Chondrocyte (in vitro differentiated cells): ENCODE measurements around the gene SPOCK1. TPM values are rescaled to one million over a fixed set of nuclear protein-coding genes. Genes with fewer than 3 reads are reported as not detected.

Experiments
- DNase-seq: peaks from one replicate; pipeline ENCODE4 v3.0.0; 2021; ENCODE audit warnings: mixed read lengths, low spot score
- H3K27ac Mint-ChIP-seq: one replicate; pipeline ENCODE4 v1.8.0; 2021; ENCODE audit warnings: mild to moderate bottlenecking, moderate library complexity, mixed read lengths; ENCODE audit not compliant: unreplicated experiment
- H3K27me3 Mint-ChIP-seq: 2 replicates; pipeline ENCODE4 v1.8.0; 2021; ENCODE audit warnings: low read depth, mixed read lengths
- H3K36me3 Mint-ChIP-seq: 2 replicates; pipeline ENCODE4 v1.8.0; 2021; ENCODE audit warnings: low read depth, mixed read lengths
- H3K4me1 Mint-ChIP-seq: 2 replicates; pipeline ENCODE4 v1.8.0; 2021; ENCODE audit warnings: low read depth, mild to moderate bottlenecking, mixed read lengths
- H3K4me3 Mint-ChIP-seq: one replicate; pipeline ENCODE4 v1.8.0; 2021; ENCODE audit warnings: mild to moderate bottlenecking, moderate library complexity, mixed read lengths; ENCODE audit not compliant: unreplicated experiment
- H3K9me3 Mint-ChIP-seq: 2 replicates; pipeline ENCODE4 v1.8.0; 2021; ENCODE audit warnings: low read depth, mixed read lengths
- total RNA-seq: library from RNA; stranded (reverse); gene quantifications from 3 replicates; pipeline ENCODE4 v1.2.1, GENCODE V29; 2021
- TF ChIP-seq, protein P1 (sequence below): fragments of 200-600 bp; sonication (generic); IDR thresholded peaks from 2 replicates; pipeline ENCODE4 v1.5.0; 2021; ENCODE audit warnings: antibody characterized with exemption, mild to moderate bottlenecking, moderate library complexity

Gene SPOCK1
- total RNA-seq, 1 donor from 2014 or later: 127 TPM

DNA sequence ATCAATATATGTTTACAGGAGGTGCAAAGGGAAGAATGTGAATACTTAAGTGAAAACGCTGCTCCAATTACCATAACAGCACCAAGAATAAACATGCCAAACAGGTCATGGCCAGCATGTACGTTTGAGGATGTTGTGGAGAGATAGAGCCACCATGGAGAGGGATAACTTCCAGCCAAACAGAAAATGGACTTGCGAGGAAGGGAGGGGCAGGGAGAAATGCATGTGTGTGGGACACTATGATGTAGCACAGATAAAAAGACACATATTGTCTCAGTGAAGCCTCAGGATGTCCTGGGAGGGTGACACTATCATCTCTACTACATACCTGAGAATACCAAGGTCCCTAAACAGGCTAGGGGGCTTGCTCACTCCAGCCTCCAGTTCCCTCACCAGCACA lies 488.9 kb downstream of the SPOCK1 start:
- peaks cover 3% of the 10 kb centered on the region for H3K4me1 Mint-ChIP-seq
- H3K36me3 Mint-ChIP-seq: peaks cover 2% of the 10 kb centered on the region
- TF ChIP-seq, protein P1, sequence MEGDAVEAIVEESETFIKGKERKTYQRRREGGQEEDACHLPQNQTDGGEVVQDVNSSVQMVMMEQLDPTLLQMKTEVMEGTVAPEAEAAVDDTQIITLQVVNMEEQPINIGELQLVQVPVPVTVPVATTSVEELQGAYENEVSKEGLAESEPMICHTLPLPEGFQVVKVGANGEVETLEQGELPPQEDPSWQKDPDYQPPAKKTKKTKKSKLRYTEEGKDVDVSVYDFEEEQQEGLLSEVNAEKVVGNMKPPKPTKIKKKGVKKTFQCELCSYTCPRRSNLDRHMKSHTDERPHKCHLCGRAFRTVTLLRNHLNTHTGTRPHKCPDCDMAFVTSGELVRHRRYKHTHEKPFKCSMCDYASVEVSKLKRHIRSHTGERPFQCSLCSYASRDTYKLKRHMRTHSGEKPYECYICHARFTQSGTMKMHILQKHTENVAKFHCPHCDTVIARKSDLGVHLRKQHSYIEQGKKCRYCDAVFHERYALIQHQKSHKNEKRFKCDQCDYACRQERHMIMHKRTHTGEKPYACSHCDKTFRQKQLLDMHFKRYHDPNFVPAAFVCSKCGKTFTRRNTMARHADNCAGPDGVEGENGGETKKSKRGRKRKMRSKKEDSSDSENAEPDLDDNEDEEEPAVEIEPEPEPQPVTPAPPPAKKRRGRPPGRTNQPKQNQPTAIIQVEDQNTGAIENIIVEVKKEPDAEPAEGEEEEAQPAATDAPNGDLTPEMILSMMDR: no peak
- peaks cover 10% of the 10 kb centered on the region for H3K9me3 Mint-ChIP-seq
- DNase-seq: no peak
- no peaks in the 10 kb centered on the region for H3K27me3 Mint-ChIP-seq
- H3K4me3 Mint-ChIP-seq: no peak overlapping the region
- no peak overlapping the region for H3K27ac Mint-ChIP-seq

DNA sequence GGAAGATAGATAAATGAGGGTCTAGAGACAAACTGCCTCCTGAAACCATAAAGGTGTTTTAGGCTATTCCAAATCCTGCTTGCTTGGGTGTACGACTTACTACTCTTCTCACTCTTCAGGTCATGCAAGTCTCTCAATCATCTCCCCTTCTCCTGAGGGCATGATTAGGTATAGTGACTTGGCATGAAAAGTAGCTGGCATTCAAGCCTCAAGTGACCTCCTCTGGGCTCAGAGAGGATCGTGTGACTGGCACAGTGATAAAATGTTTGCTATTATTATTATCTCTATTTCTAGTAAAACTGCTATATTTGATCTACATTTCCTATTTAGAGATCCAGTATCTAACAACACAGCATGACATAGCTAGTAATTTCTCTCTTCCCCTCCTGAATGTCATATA lies 494.8 kb downstream of the SPOCK1 start:
- H3K4me1 Mint-ChIP-seq: no peaks in the 10 kb centered on the region
- no peak for DNase-seq

DNA sequence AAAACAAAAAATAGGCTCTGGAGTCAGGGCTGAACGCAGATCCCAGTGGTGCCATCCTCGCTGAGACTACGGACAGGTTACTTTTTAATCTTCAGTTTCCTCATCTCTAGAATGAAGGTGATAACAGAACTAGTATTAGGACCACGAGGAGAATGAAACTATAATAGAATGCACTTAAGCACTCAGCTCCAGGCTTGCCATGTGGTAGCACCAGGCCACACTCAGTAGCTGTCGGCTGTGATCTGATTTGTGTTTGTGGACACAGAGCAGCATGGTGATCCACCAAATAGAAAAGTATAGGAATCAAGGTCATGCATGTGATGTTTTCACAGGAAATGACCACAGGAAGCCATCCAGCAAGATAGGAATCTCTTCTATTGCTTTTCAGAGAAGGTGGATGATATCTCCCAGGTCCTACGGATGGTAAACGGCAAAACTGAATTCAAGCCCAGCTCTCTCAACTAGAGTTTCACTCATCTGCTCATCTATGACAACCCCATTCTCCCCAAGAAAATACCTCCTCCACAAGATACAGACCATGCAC lies 498.0 kb downstream of the SPOCK1 start:
- no peak for DNase-seq
- Mint-ChIP-seq H3K9me3 (peaks cover 12% of the 10 kb centered on the region), H3K36me3 (peaks cover 7% of the 10 kb centered on the region), H3K4me3 (no peak overlapping the region), H3K27me3 (no peaks in the 10 kb centered on the region), H3K4me1 (no peaks in the 10 kb centered on the region), H3K27ac (no peak overlapping the region)
- TF ChIP-seq, protein P1: no peak

More for the DNA sequence above, 494.8 kb downstream of the SPOCK1 start:
- Mint-ChIP-seq H3K9me3 (peaks cover 10% of the 10 kb centered on the region), H3K27ac (no peak overlapping the region), H3K4me3 (no peak overlapping the region), H3K27me3 (no peaks in the 10 kb centered on the region), H3K36me3 (peaks cover 6% of the 10 kb centered on the region)
- TF ChIP-seq, protein P1: no peak

DNA sequence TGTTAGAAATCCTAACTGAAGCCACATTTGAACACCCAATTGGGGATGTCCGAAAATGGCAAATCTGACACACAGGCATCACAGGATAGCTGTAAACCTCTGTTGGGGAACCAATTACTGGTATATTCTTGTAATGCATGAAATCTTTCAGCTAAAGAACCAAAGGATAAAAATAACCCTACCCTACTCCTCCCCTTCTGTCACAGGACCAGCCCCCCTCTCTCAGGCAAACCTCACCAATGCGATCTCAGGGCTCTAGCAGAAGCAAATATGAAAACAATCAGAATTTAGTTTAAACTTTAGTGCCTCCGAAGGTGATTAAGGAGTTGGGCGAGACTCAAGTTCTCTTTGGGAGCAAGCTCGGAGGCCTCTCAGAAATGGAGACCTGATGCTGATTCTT lies 499.3 kb downstream of the SPOCK1 start:
- H3K9me3 Mint-ChIP-seq: peaks cover 7% of the 10 kb centered on the region
- no peaks in the 10 kb centered on the region for H3K27me3 Mint-ChIP-seq
- no peak overlapping the region for H3K27ac Mint-ChIP-seq
- no peaks in the 10 kb centered on the region for H3K4me1 Mint-ChIP-seq
- no peak overlapping the region for H3K4me3 Mint-ChIP-seq
- no peak for DNase-seq
- peaks cover 5% of the 10 kb centered on the region for H3K36me3 Mint-ChIP-seq
- TF ChIP-seq, protein P1: no peak

DNA sequence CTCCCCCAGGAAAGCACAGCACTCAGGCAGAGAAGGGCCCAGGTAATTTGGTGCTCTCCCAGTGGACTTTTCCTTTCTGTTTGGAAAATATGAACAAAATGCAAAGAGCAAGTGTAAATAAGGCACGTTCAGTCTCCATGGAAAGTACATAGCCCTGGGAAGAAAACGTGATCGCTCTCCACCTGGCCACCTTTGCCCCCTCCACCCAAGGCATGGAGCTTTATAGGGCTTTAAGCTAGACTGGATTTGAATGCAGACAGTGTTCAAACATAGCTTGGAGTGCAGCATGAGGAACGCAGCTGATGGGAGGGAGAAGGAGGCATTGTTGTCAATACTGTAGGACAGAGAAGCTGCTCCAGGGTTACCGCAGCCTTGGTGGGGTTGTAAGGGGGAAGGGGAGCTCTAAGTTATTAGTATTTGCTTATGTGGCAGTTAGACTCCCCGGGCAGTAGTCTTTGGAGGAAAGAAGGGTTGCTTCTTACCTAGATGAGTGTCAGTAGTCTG lies 500.2 kb downstream of the SPOCK1 start:
- DNase-seq: no peak
- no peaks in the 10 kb centered on the region for H3K4me1 Mint-ChIP-seq
- H3K27me3 Mint-ChIP-seq: no peaks in the 10 kb centered on the region
- TF ChIP-seq, protein P1: no peak
- H3K27ac Mint-ChIP-seq: no peak overlapping the region
- H3K9me3 Mint-ChIP-seq: peaks cover 7% of the 10 kb centered on the region
- peaks cover 3% of the 10 kb centered on the region for H3K36me3 Mint-ChIP-seq
- no peak overlapping the region for H3K4me3 Mint-ChIP-seq
